ENCODE results near the gene BRINP1.

GRCh38 chr9:119307471-119307870 is 61.8 kb downstream of the BRINP1 start:
- TF ChIP-seq CTCF (IDR thresholded peaks at IDR 0.05) (no peak), EZH2 (IDR thresholded peaks at IDR 0.05; ENCODE audit: borderline replicate concordance, insufficient read depth, low read depth, low read length, poor library complexity, severe bottlenecking) (no peak)
